Neural progenitor cell (in vitro differentiated cells): ENCODE data around the gene ATF6. TPM values are rescaled to one million over a fixed set of nuclear protein-coding genes. Genes with fewer than 3 reads are reported as not detected.

Source experiments
- DNase-seq: peaks from one replicate; pipeline ENCODE4 v3.0.0-alpha.2; 2016; ENCODE audit warnings: low spot score
- H2AFZ ChIP-seq: fragments of 200-600 bp; sonication (generic); replicated peaks from 2 replicates; pipeline ENCODE4 v1.6.1; 2016; ENCODE audit warnings: antibody characterized with exemption
- H3F3A ChIP-seq: fragments of 200-600 bp; sonication (generic); 2 replicates; pipeline ENCODE4 v1.6.1; 2016; ENCODE audit warnings: antibody characterized with exemption, low read depth
- H3K27ac ChIP-seq: fragments of 200-600 bp; sonication (generic); 2 replicates; pipeline ENCODE4 v1.5.1; 2016; ENCODE audit warnings: mild to moderate bottlenecking
- H3K27me3 ChIP-seq: fragments of 200-600 bp; sonication (generic); 2 replicates; pipeline ENCODE4 v1.6.1; 2016; ENCODE audit warnings: mild to moderate bottlenecking, moderate library complexity
- H3K36me3 ChIP-seq: fragments of 200-600 bp; sonication (generic); 2 replicates; pipeline ENCODE4 v1.5.1; 2016
- H3K4me1 ChIP-seq: fragments of 200-600 bp; sonication (generic); 2 replicates; pipeline ENCODE4 v1.6.1; 2016; ENCODE audit warnings: mixed run types
- H3K4me2 ChIP-seq: fragments of 200-600 bp; sonication (generic); 2 replicates; pipeline ENCODE4 v1.6.1; 2016
- H3K4me3 ChIP-seq: fragments of 200-600 bp; sonication (generic); 2 replicates; pipeline ENCODE4 v1.5.1; 2016
- H3K79me2 ChIP-seq: fragments of 200-600 bp; sonication (generic); 2 replicates; pipeline ENCODE4 v1.6.1; 2016; ENCODE audit warnings: low read depth
- H3K9ac ChIP-seq: fragments of 200-600 bp; sonication (generic); 2 replicates; pipeline ENCODE4 v1.6.1; 2016
- H3K9me3 ChIP-seq: fragments of 200-600 bp; sonication (generic); 2 replicates; pipeline ENCODE4 v1.5.1; 2016; ENCODE audit warnings: low read depth
- H4K20me1 ChIP-seq: fragments of 200-600 bp; sonication (generic); 2 replicates; pipeline ENCODE4 v1.6.1; 2016; ENCODE audit warnings: low read depth
- H3K27ac Mint-ChIP-seq: 3 replicates; pipeline ENCODE4 v1.8.0; 2021; ENCODE audit warnings: mixed read lengths
- H3K27me3 Mint-ChIP-seq: 2 replicates; pipeline ENCODE4 v1.8.0; 2022; ENCODE audit warnings: low read depth, mild to moderate bottlenecking, inconsistent platforms, moderate library complexity, mixed read lengths; ENCODE audit not compliant: insufficient read depth
- H3K36me3 Mint-ChIP-seq: 3 replicates; pipeline ENCODE4 v1.8.0; 2021; ENCODE audit warnings: mixed read lengths
- H3K4me1 Mint-ChIP-seq: 3 replicates; pipeline ENCODE4 v1.8.0; 2021; ENCODE audit warnings: mixed read lengths
- H3K4me3 Mint-ChIP-seq: 3 replicates; pipeline ENCODE4 v1.8.0; 2021; ENCODE audit warnings: mild to moderate bottlenecking, moderate library complexity, mixed read lengths
- H3K9me3 Mint-ChIP-seq: 3 replicates; pipeline ENCODE4 v1.8.0; 2020; ENCODE audit warnings: mixed read lengths
- CTCF ChIP-seq: fragments of 200-600 bp; sonication (generic); IDR thresholded peaks from 2 replicates; pipeline ENCODE4 v1.5.1; 2017; ENCODE audit warnings: antibody characterized with exemption, mild to moderate bottlenecking
- EZH2 ChIP-seq: fragments of 200-600 bp; sonication (generic); IDR thresholded peaks from 2 replicates; pipeline ENCODE4 v1.6.1; 2017; ENCODE audit warnings: antibody characterized with exemption, mild to moderate bottlenecking, moderate library complexity
- EZH2phosphoT487 ChIP-seq: fragments of 200-600 bp; sonication (generic); IDR thresholded peaks from 2 replicates; pipeline ENCODE4 v1.6.1; 2017; ENCODE audit warnings: antibody characterized with exemption
- total RNA-seq: library from RNA; depleted of rRNA; stranded (reverse); fragments of >200 nt; gene quantifications from 2 replicates; pipeline ENCODE4 v1.2.3, GENCODE V29; 2015; ENCODE audit warnings: low replicate concordance

ATF6 gene
- total RNA-seq, 1 donor from 2014 or later, result 31.7 TPM

GRCh38 chr1:161952607-161953172, 186.6 kb downstream of the ATF6 start:
- H3K27me3 ChIP-seq, result no peaks in the 10 kb centered on the region
- no peak overlapping the region for H3K9ac ChIP-seq
- H3K4me1 ChIP-seq, result no peaks in the 10 kb centered on the region
- no peaks in the 10 kb centered on the region for H3K36me3 Mint-ChIP-seq
- H3F3A ChIP-seq, result no peaks in the 10 kb centered on the region
- H2AFZ ChIP-seq, result no peak overlapping the region
- peaks cover 12% of the 10 kb centered on the region for H3K4me1 Mint-ChIP-seq
- H3K27ac Mint-ChIP-seq, result no peak overlapping the region
- no peaks in the 10 kb centered on the region for H3K79me2 ChIP-seq
- H3K4me3 Mint-ChIP-seq, result no peak overlapping the region
- H3K36me3 ChIP-seq, result no peaks in the 10 kb centered on the region
- DNase-seq, result no peak
- no peak overlapping the region for H3K27ac ChIP-seq
- H3K27me3 Mint-ChIP-seq, result no peaks in the 10 kb centered on the region
- H3K4me3 ChIP-seq, result no peak overlapping the region
- no peaks in the 10 kb centered on the region for H4K20me1 ChIP-seq
- no peak overlapping the region for H3K4me2 ChIP-seq
- TF ChIP-seq EZH2phosphoT487 (no peak), EZH2 (no peak), CTCF (no peak)
- H3K9me3 Mint-ChIP-seq, result no peaks in the 10 kb centered on the region
- H3K9me3 ChIP-seq, result no peaks in the 10 kb centered on the region

GRCh38 chr1:161953256-161953920, 187.3 kb downstream of the ATF6 start:
- no peaks in the 10 kb centered on the region for H4K20me1 ChIP-seq
- peaks cover 12% of the 10 kb centered on the region for H3K4me1 Mint-ChIP-seq
- no peak for TF ChIP-seq EZH2phosphoT487
- TF ChIP-seq EZH2, result no peak
- no peak for TF ChIP-seq CTCF
- H3K4me2 ChIP-seq, result no peak overlapping the region
- H3F3A ChIP-seq, result no peaks in the 10 kb centered on the region
- no peak overlapping the region for H3K27ac Mint-ChIP-seq
- no peaks in the 10 kb centered on the region for H3K27me3 Mint-ChIP-seq
- H3K79me2 ChIP-seq, result no peaks in the 10 kb centered on the region
- H3K36me3 Mint-ChIP-seq, result no peaks in the 10 kb centered on the region
- H3K36me3 ChIP-seq, result no peaks in the 10 kb centered on the region
- H2AFZ ChIP-seq, result no peak overlapping the region
- H3K4me3 Mint-ChIP-seq, result no peak overlapping the region
- no peak overlapping the region for H3K9ac ChIP-seq
- no peak overlapping the region for H3K4me3 ChIP-seq
- no peak for DNase-seq
- no peaks in the 10 kb centered on the region for H3K27me3 ChIP-seq
- no peaks in the 10 kb centered on the region for H3K9me3 ChIP-seq
- no peaks in the 10 kb centered on the region for H3K4me1 ChIP-seq
- no peaks in the 10 kb centered on the region for H3K9me3 Mint-ChIP-seq
- H3K27ac ChIP-seq, result no peak overlapping the region

GRCh38 chr1:161954050-161954449, 187.9 kb downstream of the ATF6 start:
- no peaks in the 10 kb centered on the region for H3K9me3 Mint-ChIP-seq
- no peaks in the 10 kb centered on the region for H3K36me3 ChIP-seq
- no peaks in the 10 kb centered on the region for H3K4me1 ChIP-seq
- H2AFZ ChIP-seq, result no peak overlapping the region
- no peaks in the 10 kb centered on the region for H4K20me1 ChIP-seq
- no peaks in the 10 kb centered on the region for H3K79me2 ChIP-seq
- no peaks in the 10 kb centered on the region for H3K9me3 ChIP-seq
- H3K36me3 Mint-ChIP-seq, result peaks cover 3% of the 10 kb centered on the region
- DNase-seq, result no peak
- H3K27ac Mint-ChIP-seq, result no peak overlapping the region
- H3K4me2 ChIP-seq, result no peak overlapping the region
- H3K4me3 Mint-ChIP-seq, result no peak overlapping the region
- H3K27ac ChIP-seq, result no peak overlapping the region
- TF ChIP-seq CTCF, result no peak
- no peak for TF ChIP-seq EZH2phosphoT487
- no peak for TF ChIP-seq EZH2
- H3K9ac ChIP-seq, result no peak overlapping the region
- H3K27me3 ChIP-seq, result no peaks in the 10 kb centered on the region
- peaks cover 12% of the 10 kb centered on the region for H3K4me1 Mint-ChIP-seq
- H3K4me3 ChIP-seq, result no peak overlapping the region
- no peaks in the 10 kb centered on the region for H3F3A ChIP-seq
- H3K27me3 Mint-ChIP-seq, result no peaks in the 10 kb centered on the region
